PFSK-1 (cell line): Measurements from ENCODE around the gene TRIM44.

ENCODE experiments used
- POLR2AphosphoS5 ChIP-seq: IDR thresholded peaks from 2 replicates; pipeline ENCODE4 v1.6.1; 2012; ENCODE audit warnings: low read depth, mild to moderate bottlenecking, control low read depth, low read length, moderate library complexity
- REST ChIP-seq, 2 experiments: IDR thresholded peaks; 2 replicates each; pipeline versions ENCODE4 v1.6.1 to v1.8.0; 2011 to 2012; ENCODE audit warnings: low read depth in 2 of 2, low read length in 2 of 2, control low read depth in 1 of 2, inconsistent platforms in 1 of 2, mild to moderate bottlenecking in 1 of 2, moderate library complexity in 1 of 2; ENCODE audit not compliant: insufficient read depth in 1 of 2
- TAF1 ChIP-seq: IDR thresholded peaks from 2 replicates; pipeline ENCODE4 v1.6.1; 2012; ENCODE audit warnings: low read length, control low read depth, borderline replicate concordance; ENCODE audit not compliant: insufficient read depth

- TF ChIP-seq REST (IDR thresholded peaks at IDR 0.05; ENCODE audit: insufficient read depth in 1 of 2, low read depth in 2 of 2, low read length in 2 of 2) (no peak), POLR2AphosphoS5 (no peak), TAF1 (no peak)
Observed at GRCh38 chr11:35650006-35650405, 12.6 kb upstream of the TRIM44 start.
